GM21515 (cell line): ENCODE results near the gene CDKN2B-AS1.

Experiments used
- ATAC-seq: cut with Tn5 transposase; IDR thresholded peaks from one replicate; pipeline ENCODE4 v1.9.1; 2021; ENCODE audit not compliant: unreplicated experiment

CDKN2B-AS1 gene

GRCh38 chr9:22084336-22085035 is 89.9 kb downstream of the CDKN2B-AS1 start:
- ATAC-seq = no peak

DNA sequence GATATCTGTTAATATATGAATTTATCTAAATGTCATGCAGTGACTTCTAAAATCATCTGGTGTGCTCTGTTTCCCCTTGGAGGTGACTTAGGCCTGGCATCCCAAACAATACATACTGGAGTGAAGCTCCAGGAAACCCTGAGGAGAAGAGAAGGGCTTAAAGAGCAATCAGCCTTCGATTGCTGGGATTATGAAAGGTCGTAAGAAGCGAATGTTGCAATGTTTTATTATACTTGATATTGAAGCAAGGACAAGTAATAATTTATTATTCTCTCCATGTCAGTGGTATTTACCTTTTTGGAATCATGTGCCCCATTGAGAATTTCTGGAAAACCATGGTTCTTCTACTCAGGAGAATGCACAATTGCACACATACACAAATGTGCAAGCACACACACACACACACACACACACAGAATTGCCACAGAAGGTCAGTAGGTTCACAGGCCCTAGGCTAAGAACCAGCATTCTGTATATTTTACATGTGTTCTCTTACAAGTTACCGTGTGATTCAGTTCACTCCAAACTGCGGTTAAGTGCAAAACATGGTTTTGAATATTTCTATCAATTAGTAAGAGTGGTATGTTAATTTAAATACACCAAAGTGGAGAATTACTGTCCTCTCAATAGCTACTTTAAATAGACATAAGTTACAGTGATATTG is 93.6 kb downstream of the CDKN2B-AS1 start:
- no peak for ATAC-seq

- no peak for ATAC-seq
These were observed 94.1 kb downstream of the CDKN2B-AS1 start for GRCh38 chr9:22088717-22089061.

DNA sequence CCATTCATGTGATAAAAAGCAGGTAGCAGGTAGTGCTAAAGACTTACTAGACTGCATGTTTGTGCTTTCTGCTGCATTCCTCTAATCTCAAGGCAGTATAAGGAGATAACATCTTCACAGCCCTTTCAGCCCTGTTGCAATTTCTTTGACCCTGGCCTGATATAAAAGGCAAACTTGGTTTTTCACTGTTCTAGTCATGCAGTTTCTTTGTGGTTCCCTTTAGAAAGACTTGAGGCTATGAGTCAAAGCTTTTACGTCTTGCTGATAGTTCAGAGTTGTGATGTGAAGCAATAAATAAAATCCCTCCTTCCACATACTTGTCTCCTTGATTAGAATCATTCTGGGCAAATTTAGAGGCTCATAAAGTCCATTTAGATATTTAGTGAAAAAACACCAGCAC is 103.1 kb downstream of the CDKN2B-AS1 start:
- no peak for ATAC-seq

DNA sequence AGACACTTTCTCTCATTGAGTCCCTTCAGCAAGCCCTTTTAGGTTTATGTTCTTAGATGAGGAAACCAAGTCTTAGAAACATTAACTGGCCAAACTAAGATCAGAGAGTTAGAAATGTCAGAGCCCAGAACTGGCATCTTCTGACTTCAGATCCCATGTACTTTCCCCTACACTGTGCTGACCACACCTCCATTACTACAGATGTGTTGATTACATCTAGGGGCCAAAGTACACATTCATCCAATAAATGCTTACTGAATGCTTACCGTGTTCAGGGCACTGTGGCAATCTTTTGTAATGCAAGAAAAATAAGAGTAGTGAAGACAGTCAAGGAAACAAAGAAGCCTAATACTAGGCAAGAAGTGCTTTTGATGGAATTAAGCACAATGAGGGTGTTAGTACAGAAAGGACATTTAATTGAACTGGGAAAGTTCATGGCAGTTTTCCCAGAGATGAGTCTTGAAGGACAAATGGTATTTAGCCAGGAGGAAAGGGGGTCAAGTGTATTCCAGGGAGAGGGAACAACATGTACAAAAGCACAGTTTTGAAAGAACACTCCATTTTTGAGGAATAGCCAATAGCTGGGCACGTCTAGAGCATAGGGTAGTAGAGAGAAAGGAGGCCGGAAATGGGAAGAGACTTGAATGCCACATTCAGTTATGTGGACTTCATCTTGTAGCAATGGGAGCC is 104.2 kb downstream of the CDKN2B-AS1 start:
- no peak for ATAC-seq

DNA sequence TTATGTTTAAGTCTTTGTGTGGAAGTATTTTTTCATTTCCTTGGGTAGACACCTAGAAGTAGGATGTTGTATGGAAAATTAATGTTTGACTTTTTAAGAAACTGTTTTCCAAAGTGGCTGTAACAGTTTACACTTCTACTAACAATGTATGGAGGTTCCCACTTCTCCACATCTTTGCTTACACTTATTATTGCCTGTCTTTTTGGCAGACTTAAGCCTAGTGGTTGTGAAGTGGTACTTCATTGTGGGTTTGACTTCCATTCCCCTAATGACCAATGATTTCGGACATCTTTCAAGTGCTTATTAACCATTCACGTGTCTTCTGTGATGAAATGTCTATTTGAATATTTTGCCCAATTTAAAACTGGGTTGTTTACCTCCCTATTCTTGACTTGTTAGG is 106.0 kb downstream of the CDKN2B-AS1 start:
- no peak for ATAC-seq

GRCh38 chr9:22102146-22103053 is 107.8 kb downstream of the CDKN2B-AS1 start:
- no peak for ATAC-seq

- ATAC-seq = no peak
These were observed 109.3 kb downstream of the CDKN2B-AS1 start for GRCh38 chr9:22103685-22104575.

DNA sequence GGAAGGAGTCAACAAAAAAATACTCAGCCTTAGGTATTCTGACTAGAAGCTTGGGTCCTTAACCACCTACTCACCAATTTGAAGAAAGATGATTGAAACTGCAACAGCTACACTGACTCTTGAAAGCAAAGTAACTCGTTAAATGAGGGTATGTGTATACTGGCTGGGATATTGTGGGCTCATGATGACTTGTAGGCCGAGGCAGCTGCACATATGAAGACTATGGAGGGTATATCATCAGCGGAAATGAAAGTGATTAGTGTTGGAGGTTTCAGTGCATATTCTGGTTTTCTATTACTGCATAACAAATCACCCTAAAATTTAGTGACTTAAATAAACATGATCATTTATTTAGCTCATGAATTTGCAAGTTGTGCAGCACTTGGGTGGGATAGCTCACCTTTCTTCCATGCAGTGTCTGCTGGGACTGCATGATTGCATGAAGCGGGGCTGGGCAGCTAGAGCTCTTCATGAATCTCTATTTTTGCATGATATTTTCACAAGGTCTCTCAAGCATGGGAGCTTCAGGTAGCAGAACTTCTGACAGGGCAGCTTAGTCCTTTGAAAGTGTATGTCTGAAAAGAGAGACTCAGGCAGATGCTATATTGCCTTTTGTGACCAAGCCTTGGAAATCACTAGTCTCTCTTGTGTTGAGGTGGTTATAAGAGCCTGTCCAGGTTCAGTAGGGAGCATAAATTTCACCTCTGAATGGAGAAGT is 110.6 kb downstream of the CDKN2B-AS1 start:
- ATAC-seq = peak; percentile 98

DNA sequence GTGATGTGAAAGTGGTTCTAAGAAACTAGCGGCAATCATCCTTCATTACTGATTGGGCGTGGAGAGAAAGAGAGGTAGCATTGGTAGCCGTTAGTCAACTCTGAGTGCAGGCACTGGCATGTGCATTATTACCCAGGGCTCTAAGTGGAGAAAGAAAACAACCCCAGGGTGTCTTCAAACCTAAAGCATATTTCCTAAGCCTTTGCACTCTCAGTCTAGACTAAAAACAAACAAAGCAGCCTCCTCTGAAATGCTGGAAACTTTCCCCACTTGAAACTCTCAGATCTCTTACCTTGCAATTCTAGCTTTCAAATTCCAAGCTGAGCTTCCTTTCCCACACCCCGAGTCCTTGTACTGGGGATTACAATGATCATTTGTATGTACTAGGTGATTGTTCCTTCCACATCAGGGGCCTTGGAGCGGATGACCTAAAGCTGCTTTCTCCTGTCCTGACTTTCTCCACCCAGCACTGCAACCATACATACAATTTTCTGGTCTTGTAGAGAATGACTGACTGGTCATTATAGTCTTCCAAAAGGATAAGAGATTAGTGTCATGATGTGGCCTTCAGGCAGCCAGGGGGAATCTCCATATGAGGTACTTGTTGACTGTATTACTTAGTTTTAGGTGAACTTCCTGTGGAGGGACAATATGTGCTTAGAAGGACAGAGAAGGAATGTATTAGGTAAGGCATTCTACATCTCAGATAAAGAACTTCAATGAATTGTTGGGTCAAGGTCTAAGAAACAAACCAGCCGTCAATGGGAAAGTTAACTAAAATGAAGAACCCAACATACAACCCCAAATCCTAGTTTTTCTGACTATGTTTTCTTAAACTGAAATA is 112.8 kb downstream of the CDKN2B-AS1 start:
- no peak for ATAC-seq

GRCh38 chr9:22108581-22109370 is 114.2 kb downstream of the CDKN2B-AS1 start:
- ATAC-seq = no peak

GRCh38 chr9:22111176-22111953 is 116.8 kb downstream of the CDKN2B-AS1 start:
- no peak for ATAC-seq

DNA sequence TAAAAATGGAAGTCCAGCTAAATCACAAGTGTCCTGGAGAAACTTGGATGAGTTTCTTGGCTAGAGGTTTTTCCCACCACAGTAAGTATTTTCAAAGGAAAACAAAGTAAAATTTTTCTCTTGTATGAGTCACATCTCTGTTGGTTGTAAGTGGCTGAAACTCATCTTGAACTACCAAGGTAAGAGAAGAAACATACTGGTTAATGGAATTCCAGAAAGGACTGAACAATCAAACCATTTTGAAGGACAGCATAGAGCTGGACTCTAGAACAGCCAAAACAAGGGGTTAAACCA is 117.3 kb downstream of the CDKN2B-AS1 start:
- ATAC-seq = no peak

DNA sequence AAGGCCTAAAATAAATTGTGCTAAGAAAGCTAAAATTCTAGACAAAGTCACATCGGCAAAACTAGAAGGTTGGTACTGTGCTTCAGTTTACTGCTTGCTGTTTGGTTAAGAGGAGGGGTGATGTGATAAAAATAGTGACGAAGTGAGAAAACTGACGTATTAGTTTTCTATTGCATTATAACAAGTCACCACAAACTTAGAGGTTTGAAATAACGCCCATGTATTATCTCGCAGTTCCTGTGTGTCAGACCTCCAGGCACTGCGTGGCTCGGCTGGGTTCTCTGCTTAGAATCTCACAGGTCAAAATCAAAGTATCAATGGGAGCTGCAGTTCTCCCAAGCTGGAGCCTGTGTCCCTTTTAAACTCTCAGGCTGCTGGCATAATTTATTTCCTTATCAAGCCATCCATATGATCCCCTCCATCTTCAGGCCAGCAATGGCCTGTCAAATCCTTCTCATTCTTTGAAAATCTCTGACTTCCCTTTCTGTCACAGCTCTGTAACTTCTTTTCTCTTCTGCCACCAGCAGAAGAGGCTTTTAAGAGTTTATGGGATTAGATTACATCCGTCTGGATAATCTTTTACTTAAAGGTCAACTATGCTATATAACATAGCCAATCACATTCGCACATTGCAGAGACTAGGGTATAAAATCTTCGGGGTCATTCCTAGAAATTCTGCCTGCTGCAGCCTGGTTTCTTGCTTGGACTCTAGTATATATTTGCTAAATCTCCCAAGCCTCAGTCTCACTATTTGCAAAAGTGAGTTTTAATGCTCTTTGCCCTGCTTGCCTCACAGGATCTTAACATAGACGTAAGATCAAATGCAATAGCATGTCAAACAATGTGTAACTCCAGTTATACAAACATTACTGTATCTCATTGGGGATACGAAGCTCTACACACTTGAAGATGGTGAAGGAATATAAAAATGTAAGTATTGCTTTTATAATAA is 118.6 kb downstream of the CDKN2B-AS1 start:
- ATAC-seq = no peak

- ATAC-seq = no peak
These were observed 120.4 kb downstream of the CDKN2B-AS1 start for GRCh38 chr9:22114956-22115355.

GRCh38 chr9:22116758-22117157 is 122.2 kb downstream of the CDKN2B-AS1 start:
- no peak for ATAC-seq
